ENCODE measurements around the gene PDCD1. TPM values are rescaled to one million over a fixed set of nuclear protein-coding genes. Genes with fewer than 3 reads are reported as not detected.
"Not testable (repeated sequence)": the region's sequence is repeated elsewhere in the genome, so short reads cannot be mapped to it uniquely, and the experiment has no call there.

PDCD1 gene
- total RNA-seq, 4 donors from 2014 or later, result 0.37 to 4.8 (median 0.68) TPM

GRCh38 chr2:241801611-241802420, 56.9 kb downstream of the PDCD1 start:
- peak; percentile 72 for ATAC-seq (ENCODE audit: low FRiP score)
- TF ChIP-seq CTCF (IDR thresholded peaks at IDR 0.05), result no peak
- DNase-seq (ENCODE audit: low spot score), result no peak

- DNase-seq (ENCODE audit: low spot score); ATAC-seq (ENCODE audit: low FRiP score): not testable (repeated sequence)
Measured at GRCh38 chr2:241800198-241800903, 58.3 kb downstream of the PDCD1 start.

Other genes starting within 250 kb of the PDCD1 start
- 10 to 100 TPM; 29.5 to 55.1 (median 44.8) TPM for gene THAP4, start 221.7 kb downstream of the PDCD1 start, total RNA-seq
- 10 to 100 TPM; 40.4 to 67.1 (median 50.3) TPM for gene ATG4B, start 221.2 kb downstream of the PDCD1 start, total RNA-seq
- 10 to 100 TPM; 10.3 to 31.7 (median 15.3) TPM for gene DTYMK, start 172.1 kb downstream of the PDCD1 start, total RNA-seq
- 10 to 100 TPM; 24.2 to 33.0 (median 26.4) TPM for gene ING5, start 156.9 kb downstream of the PDCD1 start, total RNA-seq
- gene D2HGDH, start 124.3 kb downstream of the PDCD1 start, total RNA-seq, result 10 to 100 TPM; 12.4 to 31.2 (median 16.9) TPM
- gene GAL3ST2, start 82.1 kb downstream of the PDCD1 start, total RNA-seq, result 1 to 10 TPM in 2 of 4 donors, under 1 TPM in 1, not detected in 1; 0.50 to 3.1 (median 2.8) TPM
- gene NEU4, start 49.7 kb downstream of the PDCD1 start, total RNA-seq, result 1 to 10 TPM in 3 of 4 donors, under 1 TPM in 1; 0.79 to 4.4 (median 2.5) TPM
- gene RTP5, start 10.8 kb upstream of the PDCD1 start, total RNA-seq, result under 1 TPM in 1 of 4 donors, not detected in 3; 0.96 TPM

Data from omental fat pad (tissue), 4 donors.